Measurements from ENCODE around the gene DSCAM. TPM values are rescaled to one million over a fixed set of nuclear protein-coding genes. Genes with fewer than 3 reads are reported as not detected.

Gene DSCAM
- total and polyA plus RNA-seq, 2 experiments from 2014 or later, result 0.07 TPM; not detected in 1

GRCh38 chr21:40452548-40452947 lies 394.4 kb downstream of the DSCAM start:
- DNase-seq (ENCODE audit: low spot score) (no peak), ATAC-seq (no peak)
- no peak overlapping the region for H3K4me2 ChIP-seq
- no peaks in the 10 kb centered on the region for H3K27me3 ChIP-seq (ENCODE audit: insufficient read depth)
- Mint-ChIP-seq H3K27ac (no peak overlapping the region), H3K9me3 (peaks cover 76% of the 10 kb centered on the region), H3K27me3 (ENCODE audit: insufficient read depth, low read depth, poor library complexity) (no peaks in the 10 kb centered on the region), H3K4me3 (no peak overlapping the region), H3K36me3 (ENCODE audit: low read depth) (no peaks in the 10 kb centered on the region), H3K4me1 (no peaks in the 10 kb centered on the region)
- H3K9me2 ChIP-seq (ENCODE audit: insufficient read depth), result no peaks in the 10 kb centered on the region
- H3K27ac ChIP-seq (ENCODE audit: low read depth), result no peak overlapping the region
- no peak overlapping the region for H3K4me3 ChIP-seq
- H4K20me1 ChIP-seq (replicated peaks; ENCODE audit: insufficient read depth), result no peaks in the 10 kb centered on the region
- TF ChIP-seq ETS1 (IDR thresholded peaks at IDR 0.05) (no peak), EZH2phosphoT487 (IDR thresholded peaks at IDR 0.05; ENCODE audit: unreplicated experiment) (no peak)
- no peaks in the 10 kb centered on the region for H3F3A ChIP-seq (replicated peaks; ENCODE audit: low read depth)
- no peaks in the 10 kb centered on the region for H3K36me3 ChIP-seq (ENCODE audit: insufficient read depth)
- no peak overlapping the region for H2AFZ ChIP-seq
- no peaks in the 10 kb centered on the region for H3K4me1 ChIP-seq (ENCODE audit: insufficient read depth)
- H3K79me2 ChIP-seq (replicated peaks; ENCODE audit: insufficient read depth), result no peaks in the 10 kb centered on the region

- no peaks in the 10 kb centered on the region for H3K79me2 ChIP-seq (replicated peaks; ENCODE audit: insufficient read depth)
- no peaks in the 10 kb centered on the region for H3K36me3 ChIP-seq (ENCODE audit: insufficient read depth)
- H3K4me1 Mint-ChIP-seq, result no peaks in the 10 kb centered on the region
- H3K4me2 ChIP-seq, result no peak overlapping the region
- DNase-seq (ENCODE audit: low spot score), result no peak
- ATAC-seq, result no peak
- H3K27ac Mint-ChIP-seq, result no peak overlapping the region
- H3K27me3 ChIP-seq (ENCODE audit: insufficient read depth), result no peaks in the 10 kb centered on the region
- H3K27me3 Mint-ChIP-seq (ENCODE audit: insufficient read depth, low read depth, poor library complexity), result peaks cover 2% of the 10 kb centered on the region
- no peaks in the 10 kb centered on the region for H3K4me1 ChIP-seq (ENCODE audit: insufficient read depth)
- H4K20me1 ChIP-seq (replicated peaks; ENCODE audit: insufficient read depth), result no peaks in the 10 kb centered on the region
- H3K9me2 ChIP-seq (ENCODE audit: insufficient read depth), result 0 out of 2 replicates have a peak, but pooled peaks cover 3% of the 10 kb centered on the region
- H3F3A ChIP-seq (replicated peaks; ENCODE audit: low read depth), result no peaks in the 10 kb centered on the region
- H3K4me3 ChIP-seq, result no peak overlapping the region
- peaks cover 72% of the 10 kb centered on the region for H3K9me3 Mint-ChIP-seq
- no peak overlapping the region for H3K4me3 Mint-ChIP-seq
- H2AFZ ChIP-seq, result no peak overlapping the region
- no peak overlapping the region for H3K27ac ChIP-seq (ENCODE audit: low read depth)
- H3K36me3 Mint-ChIP-seq (ENCODE audit: low read depth), result peaks cover 10% of the 10 kb centered on the region; the same call in 1 of the 3 replicates
- TF ChIP-seq REST (IDR thresholded peaks at IDR 0.05; ENCODE audit: unreplicated experiment) (no peak), JUNB (IDR thresholded peaks at IDR 0.05; ENCODE audit: unreplicated experiment) (no peak), STAT1 (IDR thresholded peaks at IDR 0.05; ENCODE audit: unreplicated experiment) (no peak), EZH2 (IDR thresholded peaks at IDR 0.05; ENCODE audit: low read depth, unreplicated experiment) (no peak), POLR2AphosphoS5 (IDR thresholded peaks at IDR 0.05; ENCODE audit: low read depth) (no peak), CTCF (conservative IDR thresholded peaks at IDR 0.05; ENCODE audit: low read depth in 2 of 2) (no peak), ZNF462 (CRISPR knock-in tag; IDR thresholded peaks at IDR 0.05) (no peak)
Observed at GRCh38 chr21:40447016-40447415, 399.9 kb downstream of the DSCAM start.

All from GM23338 (cell line).